ENCODE data around the gene GALNT7.

The GALNT7 gene

DNA sequence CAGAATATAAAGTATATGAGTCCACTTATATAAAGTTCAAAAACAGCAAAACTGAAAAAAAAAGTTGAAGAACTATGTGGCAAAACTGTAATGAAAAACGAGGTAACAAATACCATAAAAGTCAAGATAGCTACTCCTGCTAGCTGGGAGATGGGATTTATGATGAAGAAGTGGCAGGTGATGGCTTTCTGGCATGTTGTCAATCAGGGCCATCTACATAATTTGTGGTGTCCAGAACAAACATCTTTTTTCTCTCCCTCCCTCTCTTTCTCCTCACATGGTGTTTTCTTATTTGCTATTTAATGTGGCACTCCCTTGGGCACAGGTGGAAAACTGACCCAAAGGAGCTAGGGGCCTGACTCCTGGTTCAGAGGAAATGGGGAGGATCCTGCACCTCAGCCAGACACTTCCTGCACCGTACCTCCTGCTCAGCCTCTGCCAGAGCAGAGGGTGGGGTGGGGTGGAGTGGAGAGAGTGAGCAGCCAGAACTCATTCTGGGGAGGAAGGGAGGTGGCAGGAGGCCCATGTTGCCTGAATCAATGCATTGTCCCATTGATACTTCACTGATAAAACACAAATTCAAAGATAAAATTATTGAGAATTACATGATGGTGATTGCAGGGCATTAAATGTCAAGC, 196.9 kb downstream of the GALNT7 start:
- no peak for DNase-seq

DNA sequence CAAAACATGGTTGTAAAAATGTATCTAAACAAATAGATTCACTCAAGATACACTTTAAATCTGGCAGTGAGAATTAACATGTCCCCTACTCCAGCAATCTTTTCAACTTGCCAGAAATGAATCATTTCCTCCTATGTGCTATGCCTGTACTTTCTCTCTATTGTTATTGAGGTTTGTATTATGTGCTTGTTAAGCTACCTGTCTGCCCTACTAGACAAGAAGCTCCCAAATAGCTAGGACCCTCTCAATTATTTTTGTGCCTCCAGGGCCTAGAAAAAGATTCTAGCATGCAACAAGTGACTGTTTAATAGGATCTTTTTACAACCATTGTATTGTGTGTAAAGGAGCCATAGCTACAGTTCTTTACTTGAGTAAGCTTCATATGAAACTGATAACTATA, 198.7 kb downstream of the GALNT7 start:
- no peak for DNase-seq

DNA sequence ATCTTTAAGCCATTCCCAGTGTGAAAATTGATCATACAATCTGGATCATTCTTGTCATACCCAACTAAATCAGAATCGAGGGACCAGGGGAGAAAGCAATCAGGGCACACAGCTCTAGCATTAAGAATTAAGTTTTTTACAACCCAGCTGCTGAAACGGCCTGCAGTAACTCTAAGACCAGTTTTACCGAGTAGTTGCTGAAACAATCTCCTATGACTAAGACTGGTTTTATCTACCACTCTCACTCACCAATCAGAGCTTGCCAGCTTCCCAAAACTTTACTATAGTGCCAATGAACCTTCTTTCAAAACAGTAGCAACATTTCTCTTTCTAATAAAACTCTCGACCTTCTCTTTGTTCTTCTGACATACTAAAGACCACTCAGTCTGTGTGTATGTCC, 199.3 kb downstream of the GALNT7 start:
- DNase-seq = no peak

DNA sequence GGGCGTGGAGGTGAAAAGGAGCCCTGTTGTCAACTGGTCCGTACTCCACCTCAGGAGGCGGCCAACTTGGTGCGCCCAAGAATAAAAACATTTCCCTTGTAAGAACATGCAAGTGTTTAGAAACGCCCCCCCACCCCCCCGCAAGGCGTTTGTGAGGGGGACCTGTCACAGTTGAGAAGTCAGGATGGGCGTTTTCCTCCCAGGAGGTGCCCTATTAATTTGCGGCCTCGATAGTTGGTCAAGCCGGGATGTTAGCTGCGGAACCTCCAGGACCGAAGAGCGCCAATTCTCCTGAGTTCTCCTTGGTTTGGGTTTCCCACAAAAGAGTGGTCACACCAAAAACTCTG, 201.5 kb downstream of the GALNT7 start:
- no peak for DNase-seq

DNA sequence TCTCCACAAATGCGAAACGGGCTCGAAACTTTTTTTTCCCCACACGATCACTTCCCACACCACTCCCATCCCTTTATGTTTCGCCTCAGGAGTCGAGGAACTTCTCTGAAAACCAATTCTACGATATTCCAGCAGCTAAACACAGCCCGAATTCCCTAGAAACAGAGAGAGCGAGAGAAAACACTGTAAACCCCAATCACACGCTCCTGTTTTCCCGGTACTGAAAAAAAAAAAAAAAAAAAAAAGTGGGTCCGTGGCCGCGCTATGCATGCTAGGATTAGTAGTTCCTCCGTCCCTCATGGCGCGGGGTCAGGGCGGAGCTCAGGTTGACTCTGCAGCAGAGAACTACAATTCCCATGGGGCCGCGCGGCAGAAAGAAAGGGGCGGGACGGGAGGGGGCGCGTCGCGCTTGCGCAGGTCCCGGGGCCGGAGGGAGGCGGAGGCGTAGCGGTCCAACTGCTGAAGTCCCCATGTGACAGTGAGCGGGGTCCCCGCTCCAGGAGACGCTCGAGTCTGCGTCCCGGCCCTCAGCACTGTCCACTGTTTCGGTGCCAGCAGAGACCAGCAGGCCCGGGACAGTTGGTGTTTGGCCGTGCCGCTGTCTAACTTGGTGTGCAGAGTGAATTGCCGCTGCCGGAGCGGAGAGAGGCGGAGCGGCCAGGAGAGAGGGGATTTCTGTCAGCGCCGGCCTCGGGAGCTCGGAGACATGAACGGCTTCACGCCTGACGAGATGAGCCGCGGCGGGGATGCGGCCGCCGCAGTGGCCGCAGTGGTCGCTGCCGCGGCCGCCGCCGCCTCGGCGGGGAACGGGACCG, 202.1 kb downstream of the GALNT7 start, which contains the start of gene SAP30:
Gene SAP30, plus strand, starts transcription at position 478 of the 815 bp plus-strand sequence. Its CDS starts 229 bp downstream, at position 707.
- DNase-seq = peak; percentile 89

DNA sequence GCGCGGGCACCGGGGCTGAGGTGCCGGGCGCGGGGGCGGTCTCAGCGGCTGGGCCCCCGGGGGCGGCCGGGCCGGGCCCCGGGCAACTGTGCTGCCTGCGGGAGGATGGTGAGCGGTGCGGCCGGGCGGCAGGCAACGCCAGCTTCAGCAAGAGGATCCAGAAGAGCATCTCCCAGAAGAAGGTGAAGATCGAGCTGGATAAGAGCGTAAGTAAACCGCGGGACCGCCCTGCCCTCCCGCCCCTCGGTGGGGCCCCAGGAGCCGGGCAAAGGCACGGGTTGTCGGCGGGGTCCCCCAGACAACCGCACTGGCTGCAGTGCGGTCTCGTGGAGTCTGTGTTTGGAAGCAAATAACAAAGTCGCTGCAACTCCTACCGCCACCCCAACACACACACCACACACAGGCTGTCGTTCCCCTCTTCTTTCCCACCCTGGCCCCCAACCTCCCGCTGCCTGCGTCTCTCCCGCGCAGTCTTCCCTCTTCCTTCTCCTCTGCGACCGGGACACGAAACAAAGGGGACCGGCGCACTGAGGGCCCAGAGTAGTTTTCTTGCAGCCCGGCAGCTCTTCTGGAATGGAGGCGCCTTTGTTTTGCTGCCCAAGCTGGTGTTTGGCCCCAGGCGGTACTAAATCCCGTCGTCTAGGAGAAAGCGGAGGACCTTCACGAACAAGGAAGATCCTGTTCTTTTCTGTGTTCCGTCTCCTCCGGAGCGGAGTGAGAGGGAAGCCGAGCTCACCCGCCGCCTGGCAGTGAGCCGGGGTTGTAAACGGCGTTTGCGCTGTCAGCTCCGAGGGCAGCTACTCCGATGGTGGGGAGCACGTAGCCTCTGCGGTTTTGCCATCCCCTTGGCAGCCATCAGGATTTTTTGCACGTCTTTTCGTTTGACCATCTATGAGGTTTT, 202.9 kb downstream of the GALNT7 start:
- no peak for DNase-seq

Data from cortex of kidney (tissue), 1 donor.